HG03521 (cell line): Measurements from ENCODE around the gene ETFB.

Source experiments
- ATAC-seq: cut with Tn5 transposase; IDR thresholded peaks from one replicate; pipeline ENCODE4 v1.9.1; 2021; ENCODE audit warnings: mild to moderate bottlenecking, moderate library complexity; ENCODE audit not compliant: unreplicated experiment

The ETFB gene

DNA sequence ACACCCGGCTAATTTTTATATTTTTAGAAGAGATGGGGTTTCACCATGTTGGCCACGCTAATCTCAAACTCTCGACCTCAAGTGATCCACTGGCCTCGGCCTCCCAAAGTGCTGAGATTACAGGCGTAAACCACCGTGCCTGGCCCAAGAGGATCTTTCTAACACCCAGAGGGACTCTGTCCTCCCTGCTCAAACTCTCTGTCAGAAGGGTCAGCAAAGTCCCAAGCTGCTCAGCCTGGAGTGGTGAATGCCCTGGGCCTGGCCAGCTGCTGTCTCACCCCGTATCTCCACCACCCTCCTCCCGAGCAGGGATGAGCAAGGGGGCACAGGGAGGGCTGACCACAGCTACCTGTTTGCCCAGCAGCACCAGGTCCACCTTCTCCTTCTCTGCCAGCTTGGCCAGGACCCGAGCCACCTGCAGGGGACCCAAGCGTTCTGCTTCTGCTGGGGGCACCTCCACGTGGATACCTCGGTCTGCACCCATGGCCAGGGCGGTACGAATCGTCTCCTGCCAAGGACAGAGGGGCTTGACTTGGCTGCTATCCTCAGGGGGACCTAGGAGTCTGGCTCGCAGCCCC lies 13.3 kb downstream of the ETFB start:
- ATAC-seq = no peak

DNA sequence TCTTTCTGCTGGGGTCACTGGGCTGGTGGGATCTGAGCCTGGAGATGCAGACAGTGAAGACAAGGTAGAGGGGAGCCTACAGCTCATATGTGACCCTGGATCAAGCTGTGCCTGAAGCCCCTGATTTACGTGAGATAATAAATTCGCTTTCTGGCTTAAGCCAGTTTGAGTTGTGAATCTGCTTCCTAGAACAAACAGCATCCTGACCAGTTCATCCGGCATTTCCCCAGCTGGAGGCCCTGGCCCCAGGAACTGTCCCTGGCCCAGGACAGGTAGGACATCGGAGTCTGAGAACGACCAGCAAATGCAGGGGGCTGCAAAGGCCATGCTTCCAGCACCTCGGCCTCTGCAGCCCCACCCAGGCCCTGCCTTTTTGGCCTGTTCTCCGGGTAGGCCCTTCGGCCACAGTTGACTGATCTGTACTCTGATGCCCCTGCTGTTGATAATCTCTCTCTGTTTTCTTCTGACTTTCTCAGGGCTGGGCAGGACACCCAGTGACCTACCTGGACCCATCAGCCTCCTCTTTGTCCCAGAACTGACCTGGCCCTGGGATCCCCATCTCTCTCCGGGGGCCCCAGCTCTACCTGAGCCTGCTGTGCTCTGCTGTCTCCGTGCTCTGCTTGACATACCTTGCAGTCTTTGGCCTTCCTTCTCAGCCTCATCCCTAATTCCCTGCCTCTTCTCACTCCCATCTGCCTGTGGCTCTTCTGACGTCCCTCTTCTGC lies 14.8 kb downstream of the ETFB start:
- no peak for ATAC-seq

DNA sequence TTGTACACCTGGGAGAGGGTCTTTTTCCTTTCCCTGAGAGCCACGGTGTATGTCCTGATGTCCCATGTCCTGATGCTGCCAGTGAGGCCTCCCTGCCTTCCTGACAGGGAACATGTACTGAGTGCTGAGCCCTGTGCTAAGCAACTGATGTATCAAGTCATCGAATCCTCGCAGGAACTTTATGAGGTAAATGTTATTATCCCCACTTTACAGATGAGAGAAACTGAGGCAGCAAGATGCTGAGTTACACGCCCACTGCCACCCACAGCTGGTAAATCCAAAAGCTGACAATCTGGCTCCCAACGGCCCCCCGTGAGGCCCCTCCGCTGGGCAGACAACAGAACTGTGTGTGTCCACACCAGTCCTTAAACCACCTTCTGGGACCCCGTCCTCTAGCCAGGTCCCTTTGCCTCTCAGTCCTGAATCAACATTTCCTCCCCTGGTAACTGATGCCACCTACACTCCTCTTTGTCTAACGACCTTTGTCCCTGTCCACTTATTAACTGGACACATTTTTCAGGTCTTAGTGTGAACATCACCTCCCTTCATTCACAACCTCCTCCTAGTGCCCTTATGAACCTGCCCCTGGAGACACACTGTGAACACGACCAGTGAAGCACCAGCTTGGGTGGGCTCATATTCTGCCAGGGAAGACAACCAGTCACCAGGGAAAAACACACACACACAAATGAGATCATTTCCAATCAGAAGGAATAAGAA lies 18.8 kb downstream of the ETFB start:
- no peak for ATAC-seq

DNA sequence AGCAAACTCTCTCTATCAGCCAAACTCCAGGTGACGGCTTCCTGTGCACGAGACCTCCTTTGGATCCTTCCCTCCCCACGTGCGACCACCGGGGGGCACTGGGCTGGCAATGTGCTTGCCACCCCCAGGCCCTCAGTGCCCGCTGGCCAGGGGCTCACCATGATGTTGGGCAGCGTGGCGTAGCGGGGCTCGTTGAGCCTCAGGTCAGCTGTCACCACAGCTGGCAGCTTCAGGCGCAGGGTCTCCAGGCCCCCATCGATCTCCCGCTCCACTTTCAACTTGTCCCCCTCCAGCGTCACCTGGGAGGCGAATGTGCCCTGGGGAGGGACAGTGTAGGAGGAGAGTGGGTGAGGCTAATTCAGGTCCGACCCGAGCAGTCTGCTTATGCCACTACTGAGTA lies 19.4 kb downstream of the ETFB start:
- ATAC-seq = no peak

DNA sequence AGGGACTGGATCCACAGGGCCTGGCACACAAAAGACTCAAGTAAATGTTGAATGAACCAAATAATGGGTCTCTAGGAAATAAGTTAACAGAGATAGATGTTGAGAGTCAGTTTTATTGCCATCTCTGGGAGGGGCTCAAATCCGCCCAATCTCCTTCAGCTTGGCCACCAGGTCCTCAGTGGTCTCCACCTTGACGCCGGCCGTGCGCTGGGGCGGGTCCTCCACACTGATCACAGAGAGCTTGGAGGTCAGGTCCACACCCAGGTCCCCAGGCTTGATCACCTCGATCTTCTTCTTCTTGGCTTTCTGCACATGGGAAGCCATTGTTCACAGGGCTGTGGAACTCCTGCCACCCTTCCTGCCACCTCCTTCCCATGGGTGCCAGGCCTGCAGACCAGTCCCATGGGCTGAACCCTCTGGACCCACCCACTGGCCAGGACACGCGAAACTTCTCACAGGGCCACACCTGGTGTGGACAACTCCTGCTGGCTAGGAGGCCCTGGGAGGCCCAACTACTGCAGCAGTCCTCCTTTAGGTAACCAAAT lies 21.0 kb downstream of the ETFB start:
- ATAC-seq = no peak

DNA sequence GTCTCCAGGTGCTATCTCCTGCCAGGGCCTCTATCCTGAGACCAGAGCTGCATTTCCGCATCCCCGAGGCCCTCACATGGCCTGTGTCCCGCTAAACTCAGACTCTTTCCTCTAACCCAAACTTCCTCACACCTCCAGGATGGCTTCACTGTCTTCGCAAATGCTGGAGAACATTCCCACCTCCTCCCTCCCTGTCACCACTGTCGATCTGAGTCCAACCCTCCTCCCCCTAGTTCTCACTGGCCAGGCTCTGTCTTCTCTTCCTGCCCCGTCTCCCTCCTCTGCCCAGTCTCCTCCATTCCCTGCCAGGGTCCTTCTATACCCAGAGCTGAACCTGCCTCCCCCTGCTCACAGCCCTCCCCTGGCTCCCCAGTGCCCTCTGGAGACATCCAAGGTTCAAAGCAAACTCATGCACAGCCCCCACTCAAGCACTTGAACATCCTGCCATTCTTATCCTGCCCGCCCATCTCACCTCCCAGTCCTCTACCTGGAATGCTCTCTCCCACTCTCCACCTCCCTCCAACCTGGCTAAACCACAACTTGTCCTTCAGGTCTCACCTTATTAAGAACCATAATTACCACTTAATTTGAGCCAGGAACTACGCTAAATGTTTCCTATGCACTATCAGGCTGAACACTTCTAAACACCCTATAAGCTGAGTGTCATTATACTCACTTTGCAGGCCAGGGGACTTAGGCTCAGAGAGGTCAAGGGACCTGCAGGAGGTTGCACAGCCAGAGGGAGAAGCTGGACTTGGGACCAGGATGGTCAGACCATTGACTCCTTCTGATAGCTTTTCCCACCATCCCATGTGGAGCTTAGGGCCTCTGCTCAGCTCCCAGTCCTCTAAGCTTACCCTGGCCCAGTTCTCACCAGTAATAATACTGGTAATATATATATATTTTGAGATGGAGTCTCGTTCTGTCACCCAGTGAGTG lies 23.3 kb downstream of the ETFB start:
- no peak for ATAC-seq

DNA sequence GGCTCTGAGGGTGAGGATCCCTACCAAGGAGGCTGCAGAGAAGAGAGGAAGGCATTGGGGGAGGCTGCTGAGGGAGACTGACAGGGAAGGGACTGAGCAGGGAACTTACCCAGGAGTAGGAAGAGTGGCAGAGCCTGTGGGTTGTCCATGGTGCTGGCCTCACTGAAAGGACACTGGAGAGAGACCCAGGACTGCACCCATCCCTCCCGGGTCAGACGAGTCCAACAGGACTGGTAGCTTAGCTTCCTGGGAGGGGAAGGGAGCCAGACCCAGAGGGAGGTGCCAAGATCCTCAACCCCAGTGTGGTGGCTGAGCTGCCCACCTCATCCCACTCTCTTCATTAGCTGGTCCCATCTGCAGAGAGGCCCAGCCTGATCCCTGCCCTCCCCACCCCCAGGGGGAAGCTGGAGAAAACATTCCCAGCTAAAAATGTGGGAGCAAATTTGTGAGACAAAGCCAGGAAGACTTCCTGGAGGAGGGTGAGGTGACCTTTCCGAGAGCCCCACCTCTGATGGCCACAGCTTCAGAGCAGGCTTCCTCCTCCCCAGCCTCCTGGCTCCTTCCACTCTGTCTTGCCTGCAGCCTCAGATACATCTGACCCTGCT lies 24.1 kb downstream of the ETFB start, which contains the start of gene VSIG10L:
VSIG10L (minus strand) TSS at position 164 of the 605 bp plus-strand sequence; CDS start at position 149, 15 bp downstream.
- ATAC-seq = no peak

DNA sequence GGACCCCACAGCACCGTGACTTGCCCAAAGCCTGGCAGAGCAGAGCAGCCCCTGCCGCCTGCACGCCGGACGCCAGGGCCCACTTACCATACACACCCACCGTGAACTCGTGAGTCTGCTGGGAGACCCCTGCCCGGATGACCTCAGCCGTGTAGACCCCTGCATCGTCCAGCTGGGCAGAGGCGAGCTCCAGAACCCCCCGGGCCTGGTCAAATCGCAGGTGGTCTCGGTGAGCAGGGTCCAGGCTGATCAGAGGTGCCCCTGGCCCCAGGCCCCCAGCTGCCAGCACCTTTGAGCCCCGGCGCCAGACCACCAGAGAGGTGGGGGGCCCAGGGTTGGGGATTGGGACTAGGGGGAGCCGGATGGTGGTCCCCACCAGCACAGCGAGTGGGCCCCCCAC lies 25.1 kb downstream of the ETFB start:
- ATAC-seq = no peak

DNA sequence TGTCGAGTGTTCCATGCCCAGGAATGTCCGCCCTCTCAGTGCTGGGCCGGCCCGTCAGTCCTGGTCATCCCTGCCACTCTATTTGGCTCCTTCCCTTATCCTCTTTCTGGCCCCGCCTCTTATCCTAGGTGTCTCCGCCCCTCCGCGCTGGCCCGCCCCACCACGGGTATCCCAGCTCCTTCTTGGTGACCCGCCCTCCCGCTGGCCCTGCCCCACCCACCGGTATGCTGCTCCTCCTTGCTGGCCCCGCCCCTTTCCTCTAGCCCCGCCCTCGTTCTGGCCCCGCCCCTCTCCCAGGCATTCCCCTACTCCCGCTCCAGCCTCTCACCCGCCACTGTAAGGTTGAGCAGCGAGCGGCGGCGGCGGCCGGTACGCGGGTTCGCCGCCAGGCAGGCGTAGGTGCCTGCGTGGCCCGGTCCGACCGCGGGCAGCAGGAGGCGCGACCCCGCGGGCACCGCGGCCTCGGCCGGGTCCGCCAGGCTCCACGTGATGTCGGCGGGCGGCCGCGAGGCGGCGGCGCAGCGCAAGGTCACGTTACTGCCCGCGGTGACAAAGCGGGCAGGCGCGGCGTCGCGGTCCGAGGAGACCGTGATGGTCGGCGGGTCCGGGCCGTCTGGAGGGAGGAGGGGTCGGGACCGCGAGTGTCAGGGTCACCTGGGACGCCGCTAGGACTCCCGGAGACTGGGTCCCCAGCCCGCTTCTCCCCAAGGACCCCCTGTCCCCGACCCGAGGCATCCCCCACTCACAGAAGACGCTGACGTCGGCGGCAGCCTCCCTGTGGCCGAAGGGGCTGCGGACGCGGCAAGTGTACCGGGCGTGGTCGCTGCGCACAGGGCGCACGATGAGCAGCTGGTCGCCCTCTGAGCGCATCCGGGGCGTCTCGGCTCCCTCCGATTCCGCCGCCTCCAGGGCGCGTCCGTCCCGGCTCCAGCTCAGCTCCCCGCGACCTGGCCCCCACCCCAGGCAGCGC lies 26.2 kb downstream of the ETFB start:
- peak; percentile 53 for ATAC-seq

DNA sequence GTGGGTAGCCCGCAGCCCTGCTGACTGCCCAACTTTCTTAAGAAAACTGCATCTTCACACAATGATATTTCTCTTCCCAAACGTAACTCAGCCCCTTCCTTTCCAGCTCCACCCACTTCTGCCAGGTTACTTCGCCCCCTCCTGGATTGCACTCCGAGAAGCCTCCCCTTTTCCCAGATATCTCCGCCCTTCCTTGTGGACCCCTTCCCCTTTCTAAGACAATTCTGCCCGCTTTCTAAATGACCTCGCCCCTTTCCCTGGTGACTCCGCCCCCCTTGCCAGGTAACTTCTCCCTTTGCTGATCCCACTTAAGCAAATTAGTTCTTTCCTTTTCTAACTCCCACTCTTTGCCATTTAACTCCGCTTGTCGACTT lies 26.9 kb downstream of the ETFB start:
- ATAC-seq = no peak

DNA sequence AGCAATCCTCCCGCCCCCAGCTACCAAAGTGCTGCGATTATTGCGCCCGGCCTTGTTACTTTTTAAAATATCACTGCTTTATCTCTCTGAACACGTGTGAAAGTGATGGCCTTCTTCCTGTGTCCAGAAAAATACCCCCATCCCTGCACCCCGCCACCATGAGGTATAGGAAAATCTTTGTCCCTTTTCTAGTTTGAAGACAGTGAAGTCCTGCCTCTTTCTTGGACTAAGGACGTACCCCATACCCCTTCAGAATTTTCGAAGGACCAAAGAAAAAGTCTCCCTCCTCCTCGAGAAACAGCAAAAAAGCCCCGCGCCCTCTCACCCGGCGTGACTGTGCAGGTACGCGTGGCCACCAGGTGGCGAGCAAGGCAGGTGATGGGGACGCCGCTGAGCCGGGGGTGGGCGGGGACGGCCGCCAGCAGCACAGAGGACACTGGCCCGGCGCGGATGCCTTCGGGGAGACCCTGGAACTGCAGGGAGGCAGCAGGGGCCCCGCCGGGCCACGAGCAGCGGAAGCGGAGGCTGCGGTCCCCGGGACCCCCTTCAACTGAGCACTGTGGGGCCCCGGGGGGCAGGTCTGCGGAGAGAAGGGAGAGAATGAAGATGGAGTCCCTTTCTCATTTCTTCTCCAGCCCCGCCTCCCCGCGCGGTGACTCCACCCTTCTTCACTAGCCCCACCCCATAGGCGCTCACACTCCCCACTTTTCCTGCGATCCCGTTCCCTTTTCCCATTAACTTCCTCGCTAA lies 27.4 kb downstream of the ETFB start:
- ATAC-seq = peak; percentile 38

DNA sequence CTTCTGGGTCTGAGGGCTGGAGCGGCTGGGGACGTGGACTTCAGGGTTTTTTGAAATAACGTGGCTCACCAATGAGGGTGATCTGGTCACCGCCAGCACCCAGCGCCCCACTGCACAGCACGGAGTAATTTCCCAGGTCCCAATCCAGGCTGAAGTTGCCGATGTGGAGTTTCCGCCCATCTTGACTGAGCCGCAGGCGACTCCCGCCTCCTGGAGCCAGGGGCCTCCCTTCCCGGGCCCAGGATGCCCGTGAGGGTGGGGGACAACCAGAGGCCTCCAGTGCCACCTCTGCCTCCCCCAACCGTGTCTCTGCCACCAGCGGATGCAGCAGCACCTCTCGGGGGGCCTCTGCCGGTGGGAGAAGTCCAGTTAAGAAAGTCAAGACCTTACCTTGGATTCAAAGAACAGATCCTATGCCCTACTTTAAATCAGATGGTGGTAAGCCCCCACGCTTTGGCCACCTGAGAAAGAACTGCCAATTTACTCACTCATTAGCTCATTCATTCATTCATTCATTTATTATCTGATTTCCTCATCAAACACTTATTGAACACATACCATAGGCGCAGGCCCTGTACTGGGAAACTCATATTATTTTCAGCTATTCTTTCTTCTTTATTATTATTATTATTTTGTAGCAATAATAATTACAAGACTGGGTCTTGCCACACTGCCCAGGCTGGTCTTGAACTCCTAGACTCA lies 28.2 kb downstream of the ETFB start:
- ATAC-seq = no peak

DNA sequence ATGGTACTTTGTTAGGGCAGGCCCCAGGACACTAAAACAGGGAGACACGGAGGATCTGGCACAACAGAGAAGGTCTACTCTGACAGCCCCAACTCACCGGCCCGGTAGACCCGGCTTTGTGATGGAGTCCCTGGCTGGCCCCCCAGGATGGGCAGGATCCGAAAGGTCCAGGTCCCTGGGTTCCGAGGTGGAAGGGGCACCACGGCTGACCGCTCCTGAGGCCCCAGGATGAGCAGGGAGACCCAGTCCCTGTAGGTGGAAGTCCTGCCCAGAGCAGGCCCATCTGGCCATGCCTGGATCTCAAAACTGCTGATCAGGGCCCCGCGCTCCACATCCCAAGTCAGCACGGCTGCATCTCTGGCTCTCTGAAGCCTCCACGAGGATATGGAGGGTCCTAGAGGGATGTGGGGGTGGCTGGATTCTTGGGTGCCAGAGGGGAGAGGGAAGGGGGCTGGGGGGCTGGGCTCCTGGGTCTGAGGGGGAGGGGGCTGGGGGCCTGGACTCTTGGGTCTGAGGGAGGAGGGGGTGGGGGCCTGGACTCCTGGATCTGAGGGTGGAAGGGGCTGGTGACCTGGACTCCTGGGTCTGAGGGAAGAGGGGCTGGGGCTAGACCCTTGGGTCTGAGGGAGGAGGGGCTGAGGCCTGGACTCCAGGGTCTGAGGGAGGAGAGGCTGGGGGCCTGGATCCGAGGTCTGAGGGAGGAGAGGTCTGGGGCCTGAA lies 28.9 kb downstream of the ETFB start:
- ATAC-seq = no peak

DNA sequence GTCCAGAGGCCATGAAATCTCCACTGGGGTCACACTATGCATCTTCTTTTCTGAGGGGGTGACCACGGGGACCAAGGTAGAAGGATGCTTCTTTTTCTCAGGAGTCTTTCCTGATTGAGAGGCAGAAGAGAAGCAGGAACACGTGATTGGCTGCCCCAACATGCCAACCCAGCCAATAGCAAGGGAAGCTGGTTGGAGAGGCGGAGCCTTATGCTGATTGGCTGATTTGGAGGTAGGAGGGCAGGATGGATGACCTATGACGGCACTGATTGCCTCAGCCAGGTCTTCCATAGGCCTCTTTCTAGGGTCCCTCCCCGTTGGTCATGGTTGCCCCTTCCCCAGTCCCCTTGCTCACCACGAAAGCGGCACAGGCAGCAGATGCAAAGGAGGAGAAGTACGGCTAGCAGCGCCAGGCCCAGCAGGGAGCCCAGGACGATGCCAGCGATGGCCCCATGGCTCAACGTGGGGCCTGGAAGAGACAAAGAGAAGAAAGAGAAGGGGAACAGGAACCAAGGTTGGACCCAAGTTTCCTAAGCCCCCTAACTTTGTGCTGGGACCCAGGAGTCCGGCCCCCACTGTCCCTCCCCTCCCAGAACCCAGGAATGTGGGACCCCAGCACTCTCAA lies 32.2 kb downstream of the ETFB start:
- ATAC-seq = no peak

DNA sequence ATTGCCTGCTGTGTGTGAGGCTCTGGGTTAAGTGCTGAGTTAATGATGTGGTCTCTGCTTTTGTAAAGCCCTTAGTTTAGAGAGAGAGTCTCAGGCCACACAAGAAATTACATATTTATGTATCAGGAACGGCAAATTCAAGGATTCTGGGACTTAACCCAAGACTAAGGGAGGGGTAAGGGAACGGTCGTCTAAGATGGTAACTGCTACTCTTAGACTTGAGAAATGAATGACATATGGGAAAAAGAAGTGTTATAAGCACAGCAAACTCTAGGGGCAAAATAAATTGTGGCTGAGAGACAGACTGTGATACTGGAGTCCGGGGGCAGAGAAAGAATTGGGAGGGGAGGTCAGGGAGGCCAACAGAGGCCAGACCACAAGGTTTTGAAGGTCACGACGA lies 34.5 kb downstream of the ETFB start:
- ATAC-seq = no peak

DNA sequence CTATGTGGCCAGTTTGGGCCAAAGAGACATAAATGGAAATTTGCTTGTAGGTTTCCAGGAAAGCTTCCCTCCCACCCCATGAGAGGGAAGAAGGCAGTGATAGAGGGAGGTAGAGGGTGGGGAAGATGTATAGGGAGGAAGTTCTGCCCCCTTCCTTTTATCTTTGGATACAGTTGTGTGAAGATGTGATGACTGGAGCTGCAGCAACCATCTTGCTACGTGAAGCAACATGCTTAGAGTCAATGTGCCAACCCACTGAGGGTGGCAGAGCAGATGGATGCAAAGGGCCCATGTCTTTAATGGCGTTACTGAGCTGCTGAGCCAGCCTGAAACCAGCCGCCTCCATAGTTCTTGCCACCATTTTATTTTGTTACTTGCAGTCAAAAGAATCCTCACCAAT lies 35.0 kb downstream of the ETFB start:
- no peak for ATAC-seq

DNA sequence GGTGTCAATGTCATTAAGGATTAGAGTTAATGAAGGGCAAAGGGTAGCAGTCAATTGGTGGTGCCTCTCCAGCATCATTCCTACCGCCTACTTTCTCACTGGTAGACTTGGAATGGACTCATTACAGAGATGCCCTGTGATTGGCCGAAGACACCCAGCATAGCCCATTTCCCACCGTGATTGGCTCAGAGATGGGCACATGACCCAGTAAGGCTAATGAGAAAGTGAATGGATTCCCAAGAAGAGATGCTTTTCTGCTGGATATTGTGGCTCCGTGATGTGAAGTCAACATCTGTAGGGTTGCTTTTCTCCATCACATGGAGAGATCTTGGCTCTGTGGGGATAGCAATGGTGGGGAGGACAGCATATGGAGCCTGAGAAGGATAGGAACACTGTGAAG lies 35.8 kb downstream of the ETFB start:
- no peak for ATAC-seq
